OCI-LY7 (cell line): Measurements from ENCODE around the gene PSMC3. TPM values are rescaled to one million over a fixed set of nuclear protein-coding genes. Genes with fewer than 3 reads are reported as not detected.

ENCODE experiments used
- BruUV-seq: library from RNA; stranded (reverse); fragments of 400-500 nt; replicated peaks from 2 replicates; lab custom pipeline; 2021; lab: Mats Ljungman, UMichigan
- CTCF ChIA-PET: fragments of 300-600 bp; sonication (Branson Sonifier 250); formaldehyde crosslinking; loops from one replicate; lab custom pipeline; 2022; ENCODE audit warnings: antibody characterized with exemption; ENCODE audit not compliant: unreplicated experiment; lab: Charles Lee
- POLR2A ChIA-PET: fragments of 300-600 bp; sonication (Branson Sonifier 250); formaldehyde crosslinking; loops from one replicate; lab custom pipeline; 2022; ENCODE audit warnings: antibody characterized with exemption; lab: Charles Lee
- DNase-seq: peaks from one replicate; pipeline ENCODE4 v3.0.0-alpha.2; 2015; ENCODE audit warnings: low spot score
- H2AFZ ChIP-seq: fragments of 200-600 bp; sonication (generic), shearing (Covaris generic); 2 replicates; pipeline ENCODE4 v1.6.1; 2014; ENCODE audit warnings: mild to moderate bottlenecking, antibody characterized with exemption, low read length, moderate library complexity
- H3K27ac ChIP-seq: fragments of 200-600 bp; sonication (generic); 2 replicates; pipeline ENCODE4 v1.5.1; 2014; ENCODE audit warnings: mixed run types, low read depth, mild to moderate bottlenecking, moderate library complexity, low read length, inconsistent platforms; ENCODE audit not compliant: poor library complexity, severe bottlenecking
- H3K36me3 ChIP-seq: fragments of 200-600 bp; sonication (generic); 2 replicates; pipeline ENCODE4 v1.6.1; 2014; ENCODE audit warnings: mild to moderate bottlenecking, antibody characterized with exemption, low read length, moderate library complexity, mixed read lengths; ENCODE audit not compliant: insufficient read depth
- H3K4me1 ChIP-seq: fragments of 200-600 bp; sonication (generic); 2 replicates; pipeline ENCODE4 v1.5.1; 2014; ENCODE audit warnings: mild to moderate bottlenecking, low read length; ENCODE audit not compliant: insufficient read depth, poor library complexity, severe bottlenecking
- H3K4me2 ChIP-seq: fragments of 200-600 bp; sonication (generic); 2 replicates; pipeline ENCODE4 v1.6.1; 2014; ENCODE audit warnings: mild to moderate bottlenecking, low read length
- H3K4me3 ChIP-seq: fragments of 200-600 bp; sonication (generic); 2 replicates; pipeline ENCODE4 v1.5.1; 2014; ENCODE audit warnings: mild to moderate bottlenecking, low read depth, low read length; ENCODE audit not compliant: poor library complexity, severe bottlenecking
- H3K79me2 ChIP-seq: fragments of 200-600 bp; sonication (generic); 2 replicates; pipeline ENCODE4 v1.6.1; 2016; ENCODE audit warnings: low read depth, mild to moderate bottlenecking, low read length, moderate library complexity, mixed read lengths; ENCODE audit not compliant: insufficient read depth
- H3K9me2 ChIP-seq: fragments of 200-600 bp; sonication (generic); 2 replicates; pipeline ENCODE4 v1.6.1; 2016; ENCODE audit warnings: mild to moderate bottlenecking, low read length, mixed read lengths; ENCODE audit not compliant: insufficient read depth
- H3K9me3 ChIP-seq: fragments of 200-600 bp; sonication (generic); 2 replicates; pipeline ENCODE4 v1.6.1; 2014; ENCODE audit warnings: mild to moderate bottlenecking, mixed run types, low read length, mixed read lengths
- H4K20me1 ChIP-seq: fragments of 200-600 bp; sonication (generic); 2 replicates; pipeline ENCODE4 v1.6.1; 2014; ENCODE audit warnings: mild to moderate bottlenecking, antibody characterized with exemption, low read length, moderate library complexity, mixed read lengths; ENCODE audit not compliant: insufficient read depth
- CTCF ChIP-seq: fragments of 200-600 bp; sonication (generic); conservative IDR thresholded peaks from 2 replicates; pipeline ENCODE4 v1.5.1; 2014; ENCODE audit warnings: mild to moderate bottlenecking, antibody characterized with exemption, low read length, moderate library complexity, mixed read lengths
- EZH2phosphoT487 ChIP-seq: fragments of 200-600 bp; sonication (generic); IDR thresholded peaks from 2 replicates; pipeline ENCODE4 v1.6.1; 2018; ENCODE audit warnings: low read depth, borderline replicate concordance, mild to moderate bottlenecking, mixed run types, antibody characterized with exemption, low read length, moderate library complexity, mixed read lengths
- intact Hi-C: fragments of 100-400 bp; cut with micrococcal nuclease; formaldehyde crosslinking; loops from one replicate; pipeline ENCODE4 v1.10.0; 2022; ENCODE audit not compliant: unreplicated experiment
- total RNA-seq, 2 experiments: library from RNA; depleted of rRNA in 1 of 2; stranded (reverse); fragments of >200 nt in 1 of 2; shearing (Covaris generic) in 1 of 2; gene quantifications; 2 replicates each; pipeline ENCODE4 v1.2.3, GENCODE V29; 2014 to 2022

Gene PSMC3
- total RNA-seq, 2 experiments from 2014 or later: 122 to 144 TPM

DNA sequence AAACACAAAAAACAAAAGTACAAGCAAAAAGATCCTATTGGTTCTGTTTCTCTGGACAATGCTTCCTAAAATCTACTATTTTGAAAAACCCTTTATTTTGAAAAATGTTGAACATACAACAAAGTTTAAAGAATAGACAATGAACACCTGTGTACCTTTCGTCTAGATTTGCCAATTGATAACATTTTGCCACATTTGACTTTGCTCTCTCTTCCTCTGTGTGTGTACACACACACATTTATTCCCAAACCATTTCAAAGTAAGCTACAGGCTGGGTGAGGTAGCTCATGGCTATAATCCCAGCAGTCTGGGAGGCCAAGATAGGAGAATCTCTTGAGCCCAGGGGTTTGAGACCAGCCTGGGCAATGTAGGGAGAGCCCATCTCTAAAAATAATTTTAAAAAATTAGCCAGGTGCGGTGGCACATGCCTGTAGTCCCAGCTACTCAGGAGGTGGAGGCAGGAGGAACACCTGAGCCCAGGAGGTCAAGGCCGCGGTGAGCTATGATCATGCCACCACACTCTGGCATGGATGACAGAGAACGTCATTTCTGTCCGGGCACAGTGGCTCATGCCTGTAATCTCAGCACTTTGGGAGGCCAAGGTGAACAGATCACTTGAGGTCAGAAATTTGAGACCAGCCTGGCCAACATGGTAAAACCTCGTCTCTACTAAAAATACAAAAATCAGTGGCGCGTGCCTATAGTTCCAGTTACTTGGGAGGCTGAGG lies 5.3 kb upstream of the PSMC3 start:
- intact Hi-C loops: no loop called here
- H3K4me3 ChIP-seq: no peak overlapping the region
- H3K79me2 ChIP-seq: no peaks in the 10 kb centered on the region
- ChIA-PET POLR2A (interaction anchor here (0.9 kb wide), 1 partner anchor 12 kb away, joined by 3 read pairs; no protein-coding TSS in a partner anchor), CTCF (no interaction called here)
- no peak for TF ChIP-seq EZH2phosphoT487
- TF ChIP-seq CTCF: no peak
- H3K9me3 ChIP-seq: no peaks in the 10 kb centered on the region
- peaks cover 6% of the 10 kb centered on the region for H3K4me1 ChIP-seq
- H3K36me3 ChIP-seq: no peaks in the 10 kb centered on the region
- DNase-seq: no peak
- no peak overlapping the region for H2AFZ ChIP-seq
- H3K27ac ChIP-seq: no peak overlapping the region
- H3K9me2 ChIP-seq: no peaks in the 10 kb centered on the region
- no peak overlapping the region for H3K4me2 ChIP-seq
- no TSS peak for BruUV-seq
- H4K20me1 ChIP-seq: no peaks in the 10 kb centered on the region

- no peaks in the 10 kb centered on the region for H3K9me3 ChIP-seq
- peaks cover 6% of the 10 kb centered on the region for H3K79me2 ChIP-seq
- TF ChIP-seq CTCF (no peak), EZH2phosphoT487 (no peak)
- no peak overlapping the region for H3K4me2 ChIP-seq
- POLR2A ChIA-PET: no interaction called here
- no peaks in the 10 kb centered on the region for H3K9me2 ChIP-seq
- no peak overlapping the region for H2AFZ ChIP-seq
- H3K4me1 ChIP-seq: peaks cover 6% of the 10 kb centered on the region
- no peaks in the 10 kb centered on the region for H4K20me1 ChIP-seq
- BruUV-seq: no TSS peak
- CTCF ChIA-PET: no interaction called here
- DNase-seq: no peak
- intact Hi-C loops: no loop called here
- H3K4me3 ChIP-seq: no peak overlapping the region
- peaks cover 1% of the 10 kb centered on the region; the same call in 1 of the 2 replicates for H3K36me3 ChIP-seq
- no peak overlapping the region for H3K27ac ChIP-seq
Observed at GRCh38 chr11:47430524-47430923, 4.3 kb upstream of the PSMC3 start.

GRCh38 chr11:47425611-47426010 lies 628 bp downstream of the PSMC3 start:
- ChIA-PET CTCF (interaction anchor here (0.5 to 0.6 kb wide), 2 partner anchors 29 to 155 kb away, joined by 4 read pairs; no protein-coding TSS in a partner anchor), POLR2A (interaction anchor here (1.5 kb wide), 1 partner anchor 17 kb away, joined by 5 read pairs; the partner anchor contains the start of gene SLC39A13)
- peaks cover 19% of the 10 kb centered on the region for H3K79me2 ChIP-seq
- intact Hi-C loops: loop anchor here (1.0 kb wide), 1 partner anchor 156 kb away; no protein-coding TSS in a partner anchor
- peak overlapping the region; percentile 93 for H2AFZ ChIP-seq
- no peaks in the 10 kb centered on the region for H3K9me3 ChIP-seq
- peaks cover 48% of the 10 kb centered on the region for H3K36me3 ChIP-seq
- DNase-seq: no peak
- BruUV-seq: TSS peak; percentile 81
- peak overlapping the region; percentile 47 for H3K27ac ChIP-seq
- TF ChIP-seq EZH2phosphoT487 (no peak), CTCF (no peak)
- H3K4me3 ChIP-seq: peak overlapping the region; percentile 88
- H3K4me2 ChIP-seq: peak overlapping the region; percentile 90
- no peaks in the 10 kb centered on the region for H4K20me1 ChIP-seq
- H3K9me2 ChIP-seq: no peaks in the 10 kb centered on the region
- peaks cover 17% of the 10 kb centered on the region for H3K4me1 ChIP-seq
